ENCODE results near the gene SPPL3.

Gene SPPL3

DNA sequence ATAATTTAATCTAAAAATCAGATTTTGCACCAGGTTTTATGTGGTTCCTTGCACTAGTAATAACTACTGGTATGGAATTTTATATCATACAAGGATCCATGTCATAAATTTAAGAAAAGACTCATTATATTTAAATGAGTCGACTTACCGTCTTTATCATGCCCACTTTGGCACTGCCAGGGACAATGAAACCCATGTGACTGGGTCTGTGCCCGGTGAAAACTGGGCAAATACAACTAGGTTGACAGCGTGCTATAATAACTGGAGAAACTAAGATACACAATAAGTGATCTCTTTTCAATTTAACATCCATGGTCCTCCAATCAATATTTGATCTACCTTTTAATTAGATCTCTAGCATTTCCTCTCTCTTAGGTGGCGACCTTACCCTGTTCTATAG, 114.0 kb downstream of the SPPL3 start:
- Histone ChIP-seq H4K20me1 (ENCODE audit: control insufficient read depth, insufficient read depth, low read depth, low read length) (no peaks in the 10 kb centered on the region; the same call in 1 of the 2 replicates), H3F3A (ENCODE audit: control insufficient read depth, insufficient read depth) (no peaks in the 10 kb centered on the region), H3K4me2 (ENCODE audit: low read length) (no peak overlapping the region), H3K4me3 (ENCODE audit: low read length) (no peak overlapping the region), H3K9me2 (replicated peaks; ENCODE audit: control insufficient read depth, low read length) (no peaks in the 10 kb centered on the region), H3K36me3 (ENCODE audit: control insufficient read depth, low read length) (no peaks in the 10 kb centered on the region), H3K4me1 (ENCODE audit: control insufficient read depth, low read length) (peaks cover 16% of the 10 kb centered on the region), H3K9me3 (ENCODE audit: control insufficient read depth, insufficient read depth, low read length) (no peaks in the 10 kb centered on the region), H3K27ac (ENCODE audit: low read depth, low read length) (no peak overlapping the region), H3K79me2 (ENCODE audit: control insufficient read depth, low read length) (no peaks in the 10 kb centered on the region), H3K27me3 (ENCODE audit: control insufficient read depth, low read length) (no peaks in the 10 kb centered on the region)
- no peak for TF ChIP-seq EZH2phosphoT487 (IDR thresholded peaks at IDR 0.05; ENCODE audit: borderline replicate concordance, low read length)
- TF ChIP-seq, protein P1, sequence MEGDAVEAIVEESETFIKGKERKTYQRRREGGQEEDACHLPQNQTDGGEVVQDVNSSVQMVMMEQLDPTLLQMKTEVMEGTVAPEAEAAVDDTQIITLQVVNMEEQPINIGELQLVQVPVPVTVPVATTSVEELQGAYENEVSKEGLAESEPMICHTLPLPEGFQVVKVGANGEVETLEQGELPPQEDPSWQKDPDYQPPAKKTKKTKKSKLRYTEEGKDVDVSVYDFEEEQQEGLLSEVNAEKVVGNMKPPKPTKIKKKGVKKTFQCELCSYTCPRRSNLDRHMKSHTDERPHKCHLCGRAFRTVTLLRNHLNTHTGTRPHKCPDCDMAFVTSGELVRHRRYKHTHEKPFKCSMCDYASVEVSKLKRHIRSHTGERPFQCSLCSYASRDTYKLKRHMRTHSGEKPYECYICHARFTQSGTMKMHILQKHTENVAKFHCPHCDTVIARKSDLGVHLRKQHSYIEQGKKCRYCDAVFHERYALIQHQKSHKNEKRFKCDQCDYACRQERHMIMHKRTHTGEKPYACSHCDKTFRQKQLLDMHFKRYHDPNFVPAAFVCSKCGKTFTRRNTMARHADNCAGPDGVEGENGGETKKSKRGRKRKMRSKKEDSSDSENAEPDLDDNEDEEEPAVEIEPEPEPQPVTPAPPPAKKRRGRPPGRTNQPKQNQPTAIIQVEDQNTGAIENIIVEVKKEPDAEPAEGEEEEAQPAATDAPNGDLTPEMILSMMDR (IDR thresholded peaks at IDR 0.05; ENCODE audit: low read depth, low read length, poor library complexity, severe bottlenecking) = no peak

DNA sequence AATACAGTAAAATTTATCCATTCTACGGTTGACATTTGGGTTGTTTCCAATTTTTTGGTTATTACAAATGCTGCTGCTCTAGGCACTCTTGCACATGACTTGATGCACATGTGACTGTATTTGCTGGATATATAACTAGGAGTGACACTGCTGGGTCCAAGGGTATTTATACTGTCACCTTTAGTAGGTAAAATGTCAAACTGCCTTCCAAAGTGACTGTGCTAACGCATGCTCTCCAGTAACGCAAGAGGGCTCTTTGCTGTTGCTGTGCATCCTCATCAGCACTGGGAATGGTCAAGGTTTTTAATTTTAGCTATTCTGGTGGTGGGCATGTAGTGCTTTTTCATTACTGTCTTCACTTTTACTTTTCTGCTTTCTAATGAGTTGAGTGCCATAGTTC, 116.3 kb downstream of the SPPL3 start:
- Histone ChIP-seq H3K4me2 (ENCODE audit: low read length) (no peak overlapping the region), H4K20me1 (ENCODE audit: control insufficient read depth, insufficient read depth, low read depth, low read length) (no peaks in the 10 kb centered on the region; the same call in 1 of the 2 replicates), H3K27ac (ENCODE audit: low read depth, low read length) (no peak overlapping the region), H3K79me2 (ENCODE audit: control insufficient read depth, low read length) (no peaks in the 10 kb centered on the region), H3K9me2 (replicated peaks; ENCODE audit: control insufficient read depth, low read length) (no peaks in the 10 kb centered on the region), H3K36me3 (ENCODE audit: control insufficient read depth, low read length) (peaks cover 12% of the 10 kb centered on the region), H3F3A (ENCODE audit: control insufficient read depth, insufficient read depth) (no peaks in the 10 kb centered on the region), H3K27me3 (ENCODE audit: control insufficient read depth, low read length) (no peaks in the 10 kb centered on the region), H3K9me3 (ENCODE audit: control insufficient read depth, insufficient read depth, low read length) (no peaks in the 10 kb centered on the region), H3K4me3 (ENCODE audit: low read length) (no peak overlapping the region), H3K4me1 (ENCODE audit: control insufficient read depth, low read length) (peaks cover 12% of the 10 kb centered on the region)
- TF ChIP-seq EZH2phosphoT487 (IDR thresholded peaks at IDR 0.05; ENCODE audit: borderline replicate concordance, low read length) = no peak
- TF ChIP-seq, protein P1 (IDR thresholded peaks at IDR 0.05; ENCODE audit: low read depth, low read length, poor library complexity, severe bottlenecking) = no peak

- no peaks in the 10 kb centered on the region for H3K9me2 ChIP-seq (replicated peaks; ENCODE audit: control insufficient read depth, low read length)
- H3K4me2 ChIP-seq (ENCODE audit: low read length) = no peak overlapping the region
- H4K20me1 ChIP-seq (ENCODE audit: control insufficient read depth, insufficient read depth, low read depth, low read length) = no peaks in the 10 kb centered on the region
- no peaks in the 10 kb centered on the region for H3K9me3 ChIP-seq (ENCODE audit: control insufficient read depth, insufficient read depth, low read length)
- no peaks in the 10 kb centered on the region for H3K4me1 ChIP-seq (ENCODE audit: control insufficient read depth, low read length)
- H3F3A ChIP-seq (ENCODE audit: control insufficient read depth, insufficient read depth) = no peaks in the 10 kb centered on the region
- no peaks in the 10 kb centered on the region for H3K79me2 ChIP-seq (ENCODE audit: control insufficient read depth, low read length)
- no peak for TF ChIP-seq EZH2phosphoT487 (IDR thresholded peaks at IDR 0.05; ENCODE audit: borderline replicate concordance, low read length)
- TF ChIP-seq, protein P1 (IDR thresholded peaks at IDR 0.05; ENCODE audit: low read depth, low read length, poor library complexity, severe bottlenecking) = no peak
- H3K4me3 ChIP-seq (ENCODE audit: low read length) = no peak overlapping the region
- peaks cover 24% of the 10 kb centered on the region for H3K36me3 ChIP-seq (ENCODE audit: control insufficient read depth, low read length)
- H3K27me3 ChIP-seq (ENCODE audit: control insufficient read depth, low read length) = no peaks in the 10 kb centered on the region
- no peak overlapping the region for H3K27ac ChIP-seq (ENCODE audit: low read depth, low read length)
Observed at GRCh38 chr12:120784804-120785203, 119.4 kb downstream of the SPPL3 start.
